ENCODE results near the gene ROBO2.
A peak's percentile ranks its signal among the peaks of the same experiment; 100 is the strongest.

The ROBO2 gene

DNA sequence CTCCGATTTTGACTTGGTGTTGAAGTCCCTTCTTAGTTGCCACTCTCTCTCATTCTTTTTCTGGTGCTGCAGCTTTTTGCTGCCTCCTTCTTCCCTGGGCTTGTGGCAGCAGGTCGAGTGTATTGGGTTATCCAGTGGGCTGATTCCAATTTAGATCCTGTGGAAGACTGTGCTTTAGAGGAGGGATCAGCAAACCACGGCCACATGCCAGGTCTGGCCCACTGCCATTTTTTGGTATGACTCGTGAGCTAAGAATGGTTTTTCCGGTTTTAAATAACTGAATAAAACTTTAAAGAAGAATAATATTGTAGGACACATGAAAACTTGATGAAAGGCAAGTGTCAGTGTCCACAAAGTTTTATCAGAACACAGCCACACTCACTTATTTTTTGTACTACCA, 330.5 kb downstream of the ROBO2 start:
- peak; percentile 33 for DNase-seq (ENCODE audit: low read depth)
- H3K4me3 ChIP-seq (replicated peaks; ENCODE audit: low read depth, low read length), result no peak overlapping the region
- TF ChIP-seq CTCF (IDR thresholded peaks at IDR 0.05; ENCODE audit: low read length, missing control alignments), result no peak

- no peak for TF ChIP-seq CTCF (IDR thresholded peaks at IDR 0.05; ENCODE audit: low read length, missing control alignments)
- DNase-seq (ENCODE audit: low read depth), result no peak
- no peak overlapping the region for H3K4me3 ChIP-seq (replicated peaks; ENCODE audit: low read depth, low read length)
Observed at GRCh38 chr3:77372018-77372417, 332.1 kb downstream of the ROBO2 start.

DNA sequence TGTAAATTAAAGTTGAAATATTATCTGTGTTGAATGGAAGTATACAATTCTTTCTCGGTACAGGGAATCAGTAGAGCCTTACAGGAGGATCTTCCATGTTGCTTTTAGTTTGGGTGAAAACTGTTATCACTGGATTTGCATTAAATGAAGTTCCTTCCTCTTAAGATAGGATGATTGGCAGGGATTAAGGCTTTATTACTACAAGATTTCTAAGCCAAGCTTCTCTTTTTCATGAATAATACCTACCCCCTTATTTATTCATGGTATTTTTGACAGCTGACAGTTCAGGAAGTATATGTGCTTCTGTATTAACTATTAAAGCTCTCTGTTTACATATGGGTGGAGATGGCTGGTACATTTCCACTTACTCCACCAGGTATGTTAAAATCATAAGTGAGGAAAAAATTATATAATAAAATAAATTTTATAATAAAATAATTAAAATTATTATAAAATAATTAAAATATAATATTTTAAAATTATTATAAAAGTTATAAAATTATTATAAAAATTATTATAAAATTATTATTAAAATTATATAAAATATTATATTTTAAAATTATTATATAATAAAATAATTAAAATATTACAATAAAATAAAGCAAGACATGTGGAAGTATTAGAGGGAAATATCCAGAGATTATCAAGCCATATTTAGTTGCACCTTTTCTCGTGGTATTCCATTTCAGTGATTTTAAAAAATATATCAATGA, 332.9 kb downstream of the ROBO2 start:
- DNase-seq (ENCODE audit: low read depth), result no peak
- no peak overlapping the region for H3K4me3 ChIP-seq (replicated peaks; ENCODE audit: low read depth, low read length)
- no peak for TF ChIP-seq CTCF (IDR thresholded peaks at IDR 0.05; ENCODE audit: low read length, missing control alignments)

DNA sequence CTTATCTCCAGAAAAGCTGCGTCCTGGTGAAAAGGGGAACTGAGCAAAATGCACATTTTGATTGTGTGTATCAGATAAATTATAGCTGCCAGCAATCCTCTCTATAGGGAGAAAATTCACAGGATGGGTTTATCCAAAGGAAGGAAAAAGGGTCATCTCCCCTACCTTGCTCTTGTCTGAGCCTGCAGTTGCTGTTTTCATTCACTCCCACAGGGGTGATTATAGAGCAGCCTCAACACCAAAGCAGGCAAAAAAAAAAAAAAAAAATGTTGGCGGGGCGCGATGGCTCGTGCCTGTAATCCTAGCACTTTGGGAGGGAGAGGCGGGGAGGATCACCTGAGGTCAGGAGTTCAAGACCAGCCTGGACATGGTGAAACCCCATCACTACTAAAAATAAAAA, 333.7 kb downstream of the ROBO2 start:
- no peak for DNase-seq (ENCODE audit: low read depth)
- no peak for TF ChIP-seq CTCF (IDR thresholded peaks at IDR 0.05; ENCODE audit: low read length, missing control alignments)
- no peak overlapping the region for H3K4me3 ChIP-seq (replicated peaks; ENCODE audit: low read depth, low read length)

DNA sequence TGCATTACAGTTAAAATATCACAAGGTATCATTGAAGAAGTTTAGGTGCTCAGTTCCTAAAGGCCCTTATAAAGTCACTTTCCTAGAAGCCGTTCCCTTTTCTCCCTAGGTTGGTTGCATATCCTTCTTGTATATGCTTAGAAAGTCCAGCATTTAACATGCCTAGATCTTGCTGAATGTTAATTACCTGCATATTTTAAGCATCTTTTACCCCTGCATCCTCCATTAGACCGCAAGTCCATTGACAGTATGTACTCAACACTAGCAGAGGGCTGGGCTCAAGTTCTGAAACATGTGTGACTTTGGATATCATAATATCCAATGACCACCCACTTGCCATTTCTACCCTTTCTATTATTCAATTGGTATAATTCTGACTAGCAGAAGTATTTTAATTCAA, 336.6 kb downstream of the ROBO2 start:
- H3K4me3 ChIP-seq (replicated peaks; ENCODE audit: low read depth, low read length), result no peak overlapping the region
- no peak for DNase-seq (ENCODE audit: low read depth)
- no peak for TF ChIP-seq CTCF (IDR thresholded peaks at IDR 0.05; ENCODE audit: low read length, missing control alignments)

DNA sequence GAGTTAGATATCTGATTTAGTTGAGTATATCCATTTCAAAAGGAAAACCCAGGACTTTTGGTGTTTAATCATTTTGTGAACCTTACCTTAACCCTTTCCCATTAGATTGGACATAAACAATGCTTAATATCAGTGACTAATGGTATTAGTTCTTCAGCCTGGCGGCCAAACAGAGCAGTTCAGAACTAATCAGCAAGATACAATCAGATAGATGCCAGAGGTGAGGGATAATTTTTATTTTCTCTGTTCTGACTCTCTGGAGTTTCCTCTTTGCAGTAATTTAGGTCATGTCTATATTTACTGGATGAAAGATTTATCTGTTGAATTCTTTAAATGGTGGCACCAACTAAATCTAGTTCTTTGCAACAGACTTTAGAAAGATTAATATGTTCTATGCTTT, 337.8 kb downstream of the ROBO2 start:
- no peak overlapping the region for H3K4me3 ChIP-seq (replicated peaks; ENCODE audit: low read depth, low read length)
- no peak for TF ChIP-seq CTCF (IDR thresholded peaks at IDR 0.05; ENCODE audit: low read length, missing control alignments)
- DNase-seq (ENCODE audit: low read depth), result no peak

- H3K4me3 ChIP-seq (replicated peaks; ENCODE audit: low read depth, low read length), result no peak overlapping the region
- DNase-seq (ENCODE audit: low read depth), result no peak
- TF ChIP-seq CTCF (IDR thresholded peaks at IDR 0.05; ENCODE audit: low read length, missing control alignments), result no peak
Observed at GRCh38 chr3:77380136-77380535, 340.2 kb downstream of the ROBO2 start.

All from fibroblast of pulmonary artery (primary cell).